GM19351 (cell line): ENCODE results near the gene ZBTB38.

Source experiments
- ATAC-seq: cut with Tn5 transposase; IDR thresholded peaks from one replicate; pipeline ENCODE4 v1.9.1; 2021; ENCODE audit warnings: mild to moderate bottlenecking, moderate library complexity; ENCODE audit not compliant: unreplicated experiment

ZBTB38 gene

GRCh38 chr3:141384575-141384974 is 16.3 kb downstream of the ZBTB38 start:
- no peak for ATAC-seq

DNA sequence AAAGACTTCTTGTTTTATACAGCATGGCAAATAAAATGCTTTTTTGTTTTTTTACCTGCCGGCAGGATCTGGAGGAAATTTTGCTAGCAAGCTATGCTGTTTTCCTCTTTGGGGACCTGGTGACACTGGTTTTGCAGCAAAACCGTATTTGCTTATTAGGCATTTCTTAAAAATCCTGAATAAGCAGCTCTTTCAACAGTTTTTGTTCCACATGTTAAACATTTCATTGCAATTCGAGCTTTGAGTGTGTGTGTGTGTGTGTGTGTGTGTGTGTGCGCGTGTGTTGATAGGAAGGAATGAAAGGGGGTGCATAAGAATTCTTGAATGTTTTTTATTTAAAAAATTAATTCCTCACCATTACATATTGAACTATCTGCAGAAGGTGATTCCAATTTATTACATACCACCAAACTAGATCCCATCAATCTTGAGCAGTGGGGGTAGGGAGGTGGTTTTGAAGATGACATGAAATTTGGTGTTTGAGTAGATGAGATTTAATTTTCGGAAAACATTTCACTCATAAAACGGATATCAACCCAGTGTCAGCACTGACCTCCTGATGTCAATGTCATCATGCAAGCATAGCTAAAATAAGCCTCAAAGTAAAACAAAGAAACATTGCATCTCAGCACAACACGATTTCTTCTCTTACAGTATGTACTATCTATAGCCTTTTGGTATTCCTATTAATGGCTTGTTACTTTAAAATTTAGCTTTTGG is 17.3 kb downstream of the ZBTB38 start:
- no peak for ATAC-seq

- ATAC-seq, result no peak
Observed at GRCh38 chr3:141386126-141386488, 17.8 kb downstream of the ZBTB38 start.

GRCh38 chr3:141386611-141387111 is 18.4 kb downstream of the ZBTB38 start:
- peak; percentile 37 for ATAC-seq

- no peak for ATAC-seq
Observed at GRCh38 chr3:141387516-141387915, 19.2 kb downstream of the ZBTB38 start.

DNA sequence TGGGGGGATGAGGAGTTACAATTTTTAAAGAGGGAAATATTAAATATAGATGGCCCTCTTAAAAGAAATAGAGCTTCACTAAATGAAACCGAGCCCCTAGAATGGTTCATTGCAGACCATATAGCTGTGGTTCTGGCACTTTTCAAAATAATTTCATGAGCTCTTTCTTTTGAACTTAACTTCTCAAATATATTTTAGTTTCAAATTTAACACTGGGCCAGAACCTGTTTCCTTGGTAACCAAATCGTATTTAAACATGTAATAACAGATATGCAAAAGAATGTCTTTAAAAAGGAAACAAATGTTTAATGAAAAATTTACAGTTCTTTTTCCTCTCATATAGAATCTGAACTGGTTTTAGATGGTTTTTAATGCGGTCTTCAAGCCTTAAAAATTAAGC is 20.1 kb downstream of the ZBTB38 start:
- no peak for ATAC-seq

GRCh38 chr3:141388823-141389621 is 20.7 kb downstream of the ZBTB38 start:
- peak; percentile 21 for ATAC-seq

GRCh38 chr3:141389703-141390102 is 21.4 kb downstream of the ZBTB38 start:
- ATAC-seq, result no peak

GRCh38 chr3:141390747-141391146 is 22.4 kb downstream of the ZBTB38 start:
- ATAC-seq, result no peak

- ATAC-seq, result no peak
Observed at GRCh38 chr3:141391298-141391990, 23.1 kb downstream of the ZBTB38 start.

DNA sequence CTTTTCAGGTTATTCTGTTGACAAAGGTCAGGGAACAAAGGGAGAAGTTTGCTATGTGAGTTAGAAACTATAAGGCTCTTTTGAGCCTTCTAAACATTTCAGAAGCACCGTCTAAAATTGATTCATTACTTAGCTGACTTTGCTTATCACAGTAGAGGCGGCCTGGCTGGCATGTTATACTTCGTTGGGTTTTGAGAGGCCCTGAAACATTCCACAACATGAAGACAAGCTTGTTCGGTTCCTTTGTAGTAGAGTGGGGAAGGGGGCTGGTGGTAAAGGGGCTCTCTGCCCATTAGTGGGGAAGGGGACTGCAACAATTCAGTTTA is 23.6 kb downstream of the ZBTB38 start:
- no peak for ATAC-seq

GRCh38 chr3:141392416-141392815 is 24.1 kb downstream of the ZBTB38 start:
- no peak for ATAC-seq

DNA sequence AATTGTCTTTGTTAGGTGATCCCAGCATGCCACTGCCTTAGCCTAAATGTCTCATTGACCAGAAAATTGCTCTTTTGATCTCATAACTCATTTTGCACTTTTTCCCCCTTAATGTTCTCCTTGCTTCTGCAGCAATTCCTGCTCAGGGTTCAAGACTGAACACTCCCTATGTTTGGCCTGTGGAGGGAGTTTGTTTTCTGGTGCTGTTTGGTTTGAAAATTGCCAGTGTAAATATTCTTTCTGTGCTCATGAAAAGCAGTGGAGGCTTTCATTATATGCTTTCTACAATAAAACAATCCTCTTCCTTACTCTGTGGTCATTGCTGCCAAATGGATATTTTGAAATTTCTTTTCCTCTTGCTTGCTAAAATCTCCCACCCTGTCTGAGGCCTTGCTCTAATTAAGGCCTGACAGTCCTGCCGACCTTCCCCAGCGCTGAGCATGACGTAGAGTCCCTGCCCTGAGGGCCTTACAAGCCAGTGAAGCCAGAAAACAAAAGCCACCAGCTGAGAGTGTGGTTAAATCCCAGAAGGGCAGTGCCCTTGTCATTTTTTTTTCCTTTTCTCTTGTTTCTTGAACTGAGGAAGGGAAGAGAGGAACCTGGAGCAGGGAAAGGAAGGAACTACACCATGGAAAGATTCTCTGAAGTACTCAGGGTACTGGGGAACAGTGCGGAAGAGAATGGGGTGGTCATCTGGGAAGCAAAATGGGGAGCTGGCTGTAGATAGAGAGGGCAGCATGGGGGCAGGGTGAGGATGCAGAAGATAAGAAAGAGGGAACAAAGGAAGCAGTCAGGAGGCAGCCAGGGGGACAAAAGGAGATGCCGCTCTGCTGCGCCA is 24.8 kb downstream of the ZBTB38 start:
- no peak for ATAC-seq

- no peak for ATAC-seq
Observed at GRCh38 chr3:141393735-141394076, 25.4 kb downstream of the ZBTB38 start.

DNA sequence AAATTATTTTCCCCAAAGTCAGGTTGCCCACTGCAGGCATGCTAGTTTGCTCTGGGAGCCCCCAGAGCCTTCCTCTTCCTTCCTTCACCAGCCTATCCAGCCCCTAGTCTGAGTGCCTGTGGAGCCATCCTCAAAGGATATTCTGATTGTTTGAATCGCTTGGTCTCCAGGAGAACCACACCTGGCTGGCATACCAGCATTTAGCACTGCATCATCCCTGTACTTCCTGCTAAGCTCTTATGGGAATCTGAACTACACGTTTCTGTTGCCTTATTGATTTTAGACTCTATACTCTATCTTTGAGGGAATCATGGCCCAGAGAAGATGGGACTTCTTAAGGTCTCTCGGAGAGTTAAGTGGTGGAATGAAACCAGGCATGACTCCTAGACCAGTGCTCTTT is 26.3 kb downstream of the ZBTB38 start:
- no peak for ATAC-seq

DNA sequence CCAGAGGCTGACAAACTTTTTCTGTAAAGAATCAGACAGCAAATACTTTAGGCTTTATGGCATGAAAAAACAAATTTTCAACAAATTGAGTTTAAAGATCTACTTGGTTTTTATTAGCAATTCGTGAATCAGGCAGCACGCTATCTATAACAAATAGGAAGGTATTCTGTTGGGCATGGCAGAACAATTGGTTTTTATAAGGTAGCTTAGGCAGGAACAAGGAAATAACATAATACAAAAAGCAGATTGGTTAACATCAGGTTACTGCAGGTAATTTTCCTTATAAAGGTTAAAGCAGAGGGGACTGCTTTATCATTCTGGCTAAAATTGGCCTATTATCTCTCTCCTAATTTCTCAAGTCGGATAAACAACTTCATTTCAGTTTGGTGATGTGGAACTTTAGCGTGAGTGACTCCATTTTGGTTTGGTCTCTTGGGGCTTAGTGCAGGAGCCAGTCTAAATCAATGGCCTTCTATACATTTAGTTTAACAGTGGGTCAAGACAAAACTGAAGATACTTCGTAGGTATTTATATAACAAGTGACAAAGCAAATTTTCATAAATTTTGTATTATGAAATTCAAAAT is 26.8 kb downstream of the ZBTB38 start:
- ATAC-seq, result no peak

- ATAC-seq, result no peak
Observed at GRCh38 chr3:141397996-141398395, 29.7 kb downstream of the ZBTB38 start.

GRCh38 chr3:141399200-141399599 is 30.9 kb downstream of the ZBTB38 start:
- no peak for ATAC-seq

GRCh38 chr3:141400073-141400971 is 32.0 kb downstream of the ZBTB38 start:
- ATAC-seq, result no peak

DNA sequence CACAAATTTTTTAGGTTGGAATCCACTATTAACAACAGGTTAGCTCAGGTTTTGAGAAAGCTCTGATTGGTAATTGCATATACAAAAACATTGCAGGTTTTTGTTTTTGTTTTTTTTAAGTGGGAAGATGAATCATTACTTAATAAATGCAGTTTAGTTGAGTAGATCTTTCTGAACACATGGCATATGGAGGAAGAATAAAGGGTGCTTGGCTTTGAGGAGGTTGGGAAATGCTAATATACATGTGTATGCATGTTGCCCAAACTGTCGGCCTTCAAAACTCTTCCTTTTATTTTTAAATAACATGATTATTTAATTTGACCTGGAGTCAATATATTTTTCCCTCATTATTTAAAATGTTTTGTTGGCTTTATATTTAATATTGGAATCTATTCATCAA is 32.8 kb downstream of the ZBTB38 start:
- no peak for ATAC-seq
